NB4 (cell line): ENCODE results near the gene SLC2A4.
A peak's percentile ranks its signal among the peaks of the same experiment; 100 is the strongest.

Experiments used
- DNase-seq: peaks from one replicate; pipeline ENCODE4 v3.0.0; 2010; ENCODE audit warnings: low read depth
- H3K4me3 ChIP-seq: one replicate; pipeline ENCODE4 v1.5.1; 2011; ENCODE audit warnings: mild to moderate bottlenecking, low read depth, low read length, moderate library complexity
- MYC ChIP-seq: IDR thresholded peaks from 2 replicates; pipeline ENCODE4 v1.6.1; 2011; ENCODE audit warnings: low read depth, low read length
- POLR2A ChIP-seq: IDR thresholded peaks from 2 replicates; pipeline ENCODE4 v1.6.1; 2011; ENCODE audit warnings: mild to moderate bottlenecking; ENCODE audit not compliant: insufficient read length; ENCODE audit errors: extremely low read depth
- TF ChIP-seq, protein P1 (sequence below): IDR thresholded peaks from one replicate; pipeline ENCODE4 v1.5.1; 2012; ENCODE audit warnings: low read depth, low read length
- TF ChIP-seq, protein P2 (sequence below): IDR thresholded peaks from 2 replicates; pipeline ENCODE4 v1.6.1; 2011; ENCODE audit warnings: low read depth, low read length

Gene SLC2A4

DNA sequence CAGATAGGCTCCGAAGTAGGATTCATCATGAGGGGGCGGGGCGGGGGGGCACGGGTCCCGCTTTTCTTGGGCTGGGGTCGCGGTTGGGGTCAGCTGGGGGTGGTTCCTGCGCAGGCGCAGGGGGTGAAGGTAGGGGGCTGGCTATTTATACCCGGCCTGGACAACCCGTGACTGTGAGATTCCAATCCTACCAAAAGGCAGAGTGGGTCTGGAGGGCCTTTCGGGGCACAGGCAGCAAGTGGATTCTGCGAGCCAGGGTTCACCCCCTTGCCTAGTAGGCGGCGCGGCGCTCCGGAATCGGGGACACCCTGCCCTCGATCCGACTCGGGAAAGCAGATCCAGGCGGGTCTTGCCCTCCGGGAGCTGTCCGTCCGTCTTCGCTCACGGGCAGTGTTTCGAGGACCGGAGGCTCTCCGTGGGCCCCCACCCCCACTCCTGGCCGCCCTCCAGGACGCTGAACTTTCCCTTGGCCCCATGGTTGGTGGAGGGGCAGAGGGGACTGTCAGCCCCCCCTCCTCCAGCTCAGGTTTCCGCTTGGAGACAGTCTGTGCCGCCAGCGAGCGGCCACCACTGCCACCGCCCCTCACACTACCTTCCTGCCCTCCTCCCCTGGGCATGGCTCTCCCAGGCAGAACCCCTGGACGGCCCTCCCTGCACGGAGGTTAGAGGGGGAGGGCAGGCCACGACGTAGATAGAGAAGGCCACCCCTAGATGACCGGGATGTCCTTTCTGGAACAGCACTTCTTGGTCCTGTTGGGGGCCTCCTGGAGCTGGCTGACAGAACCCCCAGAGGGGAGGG, 634 bp downstream of the SLC2A4 start:
- no peak for DNase-seq
- H3K4me3 ChIP-seq: no peak overlapping the region
- TF ChIP-seq POLR2A (no peak), MYC (no peak)
- TF ChIP-seq, protein P1, sequence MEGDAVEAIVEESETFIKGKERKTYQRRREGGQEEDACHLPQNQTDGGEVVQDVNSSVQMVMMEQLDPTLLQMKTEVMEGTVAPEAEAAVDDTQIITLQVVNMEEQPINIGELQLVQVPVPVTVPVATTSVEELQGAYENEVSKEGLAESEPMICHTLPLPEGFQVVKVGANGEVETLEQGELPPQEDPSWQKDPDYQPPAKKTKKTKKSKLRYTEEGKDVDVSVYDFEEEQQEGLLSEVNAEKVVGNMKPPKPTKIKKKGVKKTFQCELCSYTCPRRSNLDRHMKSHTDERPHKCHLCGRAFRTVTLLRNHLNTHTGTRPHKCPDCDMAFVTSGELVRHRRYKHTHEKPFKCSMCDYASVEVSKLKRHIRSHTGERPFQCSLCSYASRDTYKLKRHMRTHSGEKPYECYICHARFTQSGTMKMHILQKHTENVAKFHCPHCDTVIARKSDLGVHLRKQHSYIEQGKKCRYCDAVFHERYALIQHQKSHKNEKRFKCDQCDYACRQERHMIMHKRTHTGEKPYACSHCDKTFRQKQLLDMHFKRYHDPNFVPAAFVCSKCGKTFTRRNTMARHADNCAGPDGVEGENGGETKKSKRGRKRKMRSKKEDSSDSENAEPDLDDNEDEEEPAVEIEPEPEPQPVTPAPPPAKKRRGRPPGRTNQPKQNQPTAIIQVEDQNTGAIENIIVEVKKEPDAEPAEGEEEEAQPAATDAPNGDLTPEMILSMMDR: no peak

DNA sequence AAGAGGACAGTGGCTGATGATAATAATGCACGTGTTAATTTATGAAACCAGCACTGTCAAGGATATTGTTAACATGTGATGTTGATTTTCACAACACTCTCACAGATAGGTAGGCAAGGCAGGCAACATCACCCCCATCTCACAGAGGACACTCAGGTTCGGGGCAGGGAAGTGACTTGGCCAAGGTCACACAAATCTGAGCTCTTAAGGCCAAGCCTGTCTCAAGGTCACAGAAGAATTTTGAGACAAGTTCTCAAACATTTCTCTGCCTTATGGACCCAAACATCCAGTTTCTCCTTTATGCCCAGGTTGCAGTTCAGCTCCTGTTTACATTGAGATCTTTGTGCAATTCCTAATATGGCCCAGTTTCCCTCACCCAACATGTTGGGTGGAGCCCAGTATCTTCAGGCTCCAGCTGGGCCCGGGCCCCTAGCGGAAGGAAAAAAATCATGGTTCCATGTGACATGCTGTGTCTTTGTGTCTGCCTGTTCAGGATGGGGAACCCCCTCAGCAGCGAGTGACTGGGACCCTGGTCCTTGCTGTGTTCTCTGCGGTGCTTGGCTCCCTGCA, 1.3 kb downstream of the SLC2A4 start:
- TF ChIP-seq MYC (no peak), POLR2A (no peak)
- TF ChIP-seq, protein P2, sequence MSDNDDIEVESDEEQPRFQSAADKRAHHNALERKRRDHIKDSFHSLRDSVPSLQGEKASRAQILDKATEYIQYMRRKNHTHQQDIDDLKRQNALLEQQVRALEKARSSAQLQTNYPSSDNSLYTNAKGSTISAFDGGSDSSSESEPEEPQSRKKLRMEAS: no peak
- TF ChIP-seq, protein P1: no peak
- H3K4me3 ChIP-seq: no peak overlapping the region
- DNase-seq: no peak

DNA sequence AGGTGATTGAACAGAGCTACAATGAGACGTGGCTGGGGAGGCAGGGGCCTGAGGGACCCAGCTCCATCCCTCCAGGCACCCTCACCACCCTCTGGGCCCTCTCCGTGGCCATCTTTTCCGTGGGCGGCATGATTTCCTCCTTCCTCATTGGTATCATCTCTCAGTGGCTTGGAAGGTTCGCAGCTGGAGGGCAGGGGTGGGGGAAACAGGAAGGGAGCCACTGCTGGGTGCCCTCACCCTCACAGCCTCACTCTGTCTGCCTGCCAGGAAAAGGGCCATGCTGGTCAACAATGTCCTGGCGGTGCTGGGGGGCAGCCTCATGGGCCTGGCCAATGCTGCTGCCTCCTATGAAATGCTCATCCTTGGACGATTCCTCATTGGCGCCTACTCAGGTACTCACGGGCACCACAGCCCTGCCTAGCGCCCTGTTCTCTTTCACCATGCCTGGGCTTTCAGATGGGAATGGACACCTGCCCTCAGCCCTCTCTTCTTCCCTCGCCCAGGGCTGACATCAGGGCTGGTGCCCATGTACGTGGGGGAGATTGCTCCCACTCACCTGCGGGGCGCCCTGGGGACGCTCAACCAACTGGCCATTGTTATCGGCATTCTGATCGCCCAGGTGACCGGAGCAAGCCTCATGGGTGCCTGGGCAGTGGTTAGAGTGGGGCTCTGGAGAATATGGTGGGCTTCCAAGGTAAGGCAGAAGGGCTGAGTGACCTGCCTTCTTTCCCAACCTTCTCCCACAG, 2.1 kb downstream of the SLC2A4 start:
- TF ChIP-seq, protein P1: no peak
- TF ChIP-seq, protein P2: no peak
- no peak for TF ChIP-seq POLR2A
- TF ChIP-seq MYC: no peak
- H3K4me3 ChIP-seq: no peak overlapping the region
- DNase-seq: peak; percentile 23

DNA sequence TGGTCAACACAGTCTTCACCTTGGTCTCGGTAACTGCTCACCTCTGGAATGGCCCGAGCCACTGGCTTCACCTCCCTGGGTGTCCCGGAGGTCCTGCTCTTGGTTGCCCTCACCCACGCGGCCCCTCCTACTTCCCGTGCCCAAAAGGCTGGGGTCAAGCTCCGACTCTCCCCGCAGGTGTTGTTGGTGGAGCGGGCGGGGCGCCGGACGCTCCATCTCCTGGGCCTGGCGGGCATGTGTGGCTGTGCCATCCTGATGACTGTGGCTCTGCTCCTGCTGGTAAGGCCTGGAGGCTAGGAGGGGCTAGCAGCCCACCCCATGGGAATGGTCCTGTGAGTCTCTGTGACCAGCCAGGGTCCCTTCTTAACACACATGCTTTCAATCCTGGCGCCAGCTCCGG, 3.4 kb downstream of the SLC2A4 start:
- TF ChIP-seq, protein P2: no peak
- TF ChIP-seq, protein P1: no peak
- TF ChIP-seq MYC: no peak
- no peak for TF ChIP-seq POLR2A
- no peak for DNase-seq
- H3K4me3 ChIP-seq: no peak overlapping the region

DNA sequence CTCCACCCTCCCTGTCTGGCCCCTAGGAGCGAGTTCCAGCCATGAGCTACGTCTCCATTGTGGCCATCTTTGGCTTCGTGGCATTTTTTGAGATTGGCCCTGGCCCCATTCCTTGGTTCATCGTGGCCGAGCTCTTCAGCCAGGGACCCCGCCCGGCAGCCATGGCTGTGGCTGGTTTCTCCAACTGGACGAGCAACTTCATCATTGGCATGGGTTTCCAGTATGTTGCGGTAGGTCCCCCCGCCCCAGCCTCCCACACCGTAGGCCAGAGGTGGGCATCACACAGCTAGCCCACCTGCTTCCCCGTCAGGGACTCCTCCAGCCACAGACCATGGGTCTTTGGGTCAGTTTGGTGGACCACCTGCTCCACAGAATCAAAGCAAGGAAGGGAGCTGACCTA, 4.2 kb downstream of the SLC2A4 start:
- H3K4me3 ChIP-seq: no peak overlapping the region
- TF ChIP-seq MYC (no peak), POLR2A (no peak)
- TF ChIP-seq, protein P1: no peak
- TF ChIP-seq, protein P2: no peak
- no peak for DNase-seq
